NCI-H2227 treated with DMSO at 0.1 percent for 48 hours (cell line): ENCODE results near the gene ZNF618.

Experiments
- DNase-seq: peaks from one replicate; lab custom pipeline; 2025; lab: John Stamatoyannopoulos, UW

ZNF618 gene

DNA sequence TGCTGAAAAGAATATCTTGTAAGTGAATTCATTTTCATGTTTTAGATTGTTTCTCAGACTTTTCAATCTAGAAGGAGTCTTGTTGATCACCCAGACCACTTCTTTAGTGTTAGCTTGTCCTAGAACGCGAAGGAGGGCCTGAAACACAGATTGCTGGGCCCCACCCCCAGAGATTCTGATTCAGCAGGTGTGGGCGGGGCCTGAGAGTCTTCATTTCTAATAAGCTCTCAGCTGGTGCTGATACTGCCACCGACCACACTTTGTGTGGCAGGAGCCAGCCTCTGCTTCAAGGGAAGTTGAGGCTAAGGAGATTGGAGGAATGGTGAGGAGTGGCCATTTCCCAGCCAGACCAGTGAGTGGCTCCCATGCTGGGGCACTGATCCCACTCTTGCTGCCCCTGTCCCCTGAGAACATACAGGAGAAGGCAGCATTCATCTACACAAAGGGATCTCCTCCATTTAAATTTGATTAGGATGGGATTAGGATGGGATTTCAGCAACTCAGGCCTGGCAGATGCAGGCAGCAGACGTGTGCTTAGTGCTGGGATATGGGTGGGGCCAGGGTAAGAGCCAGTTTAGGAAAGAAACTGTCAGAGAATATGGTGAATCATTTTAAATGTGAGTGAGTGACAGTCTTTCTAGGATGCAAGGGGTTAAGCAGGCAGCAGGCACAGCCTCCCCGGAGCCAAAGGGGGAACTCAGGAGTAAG, 35.9 kb downstream of the ZNF618 start:
- no peak for DNase-seq

DNA sequence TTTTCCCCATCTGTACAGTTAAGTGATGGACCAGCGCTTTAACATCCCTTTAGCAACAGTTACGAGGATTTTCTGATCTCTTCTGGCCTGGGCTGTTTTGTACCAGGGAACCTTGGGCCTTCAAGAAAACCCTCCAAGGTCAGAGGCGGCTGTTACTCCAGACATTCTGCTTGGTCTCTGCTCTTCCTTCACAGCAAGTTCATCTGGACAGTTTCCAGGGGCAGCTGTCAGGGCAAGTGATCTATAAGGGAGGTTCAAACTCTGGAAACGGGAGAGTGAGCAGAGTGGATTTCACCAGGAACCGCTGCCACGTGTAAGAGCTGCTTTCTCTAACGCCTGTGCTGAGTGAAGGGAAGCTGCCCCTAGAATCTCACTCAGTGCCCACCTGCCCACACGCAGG, 36.7 kb downstream of the ZNF618 start:
- DNase-seq, result no peak

DNA sequence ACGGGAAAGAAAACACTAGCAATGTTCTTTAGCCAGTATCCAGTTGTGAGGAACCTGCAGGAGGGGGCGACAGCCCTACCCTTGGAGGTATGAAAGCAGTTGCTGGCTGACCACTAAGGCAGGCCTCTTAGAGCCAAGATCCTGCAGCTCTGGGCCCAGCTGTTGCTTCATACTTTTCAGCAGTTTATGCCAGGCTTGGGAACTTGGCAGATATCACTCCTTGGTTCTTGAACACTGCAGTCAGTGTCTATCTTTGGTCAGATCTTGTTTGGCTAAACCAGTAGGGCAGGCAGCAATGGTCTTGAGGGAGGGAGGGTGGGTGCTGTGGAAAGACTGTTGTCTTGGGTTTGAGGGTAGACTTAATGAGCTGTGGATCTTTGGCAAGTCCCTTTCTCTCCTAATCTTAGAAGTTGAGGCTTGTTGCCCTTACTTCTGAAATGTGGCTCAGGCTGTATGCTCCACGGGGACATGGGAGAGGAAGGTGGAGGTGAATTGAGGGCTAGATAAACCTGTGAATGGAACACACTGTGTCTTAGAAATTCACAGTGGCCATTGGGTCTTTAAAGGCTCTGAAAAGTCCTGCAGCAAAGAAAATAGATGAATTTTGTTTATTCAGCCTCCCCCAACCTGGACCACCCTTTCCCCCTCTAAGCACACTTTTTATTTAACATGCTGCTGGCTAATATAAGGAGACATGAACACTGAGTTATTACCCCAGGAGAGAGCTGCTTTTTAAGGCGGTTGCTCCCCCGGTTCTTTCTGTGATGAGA, 37.5 kb downstream of the ZNF618 start:
- no peak for DNase-seq

GRCh38 chr9:113914517-113914916, 38.4 kb downstream of the ZNF618 start:
- DNase-seq, result no peak

- no peak for DNase-seq
Measured at GRCh38 chr9:113915817-113916434, 39.8 kb downstream of the ZNF618 start.

DNA sequence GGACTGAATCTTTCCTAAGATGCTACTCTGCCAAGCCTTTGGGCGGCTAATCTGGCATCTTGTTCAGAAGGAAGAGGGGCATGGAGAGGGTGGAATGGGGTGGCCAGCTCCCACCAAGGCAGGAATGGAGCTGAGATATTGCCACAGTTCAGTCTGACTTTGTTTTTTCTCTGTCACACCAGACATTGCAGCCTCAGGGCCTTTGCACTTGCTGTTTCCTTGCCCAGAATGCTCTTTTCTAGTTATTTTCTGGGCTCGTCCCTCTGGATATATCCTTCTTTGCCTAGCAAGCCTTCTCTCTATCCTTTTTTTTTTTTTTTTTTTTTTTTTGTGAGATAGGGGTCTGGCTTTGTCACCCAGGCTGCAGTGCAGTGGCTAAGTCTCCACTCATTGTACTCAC, 40.8 kb downstream of the ZNF618 start:
- DNase-seq, result no peak

- no peak for DNase-seq
Measured at GRCh38 chr9:113918697-113919350, 42.7 kb downstream of the ZNF618 start.

GRCh38 chr9:113919382-113919781, 43.3 kb downstream of the ZNF618 start:
- no peak for DNase-seq

DNA sequence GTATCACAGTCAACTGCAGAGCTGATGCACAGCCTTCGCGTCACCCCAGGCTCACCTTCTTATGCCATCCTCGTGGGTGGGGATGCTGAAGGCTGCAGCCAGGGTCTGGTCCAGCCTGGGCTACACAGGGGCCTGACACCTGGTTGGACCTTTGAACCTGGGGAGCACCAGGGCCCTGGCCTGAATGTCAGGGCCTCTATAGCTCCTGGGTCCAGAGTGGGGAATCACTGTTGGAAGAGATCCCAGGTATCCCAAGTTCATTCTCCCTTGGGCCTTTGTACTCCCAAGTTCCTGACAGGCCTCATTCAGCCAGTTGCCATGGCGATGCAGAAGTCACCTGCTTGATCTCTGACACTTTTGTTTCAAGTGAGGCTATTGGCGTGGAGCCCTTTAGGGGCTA, 43.8 kb downstream of the ZNF618 start:
- no peak for DNase-seq

DNA sequence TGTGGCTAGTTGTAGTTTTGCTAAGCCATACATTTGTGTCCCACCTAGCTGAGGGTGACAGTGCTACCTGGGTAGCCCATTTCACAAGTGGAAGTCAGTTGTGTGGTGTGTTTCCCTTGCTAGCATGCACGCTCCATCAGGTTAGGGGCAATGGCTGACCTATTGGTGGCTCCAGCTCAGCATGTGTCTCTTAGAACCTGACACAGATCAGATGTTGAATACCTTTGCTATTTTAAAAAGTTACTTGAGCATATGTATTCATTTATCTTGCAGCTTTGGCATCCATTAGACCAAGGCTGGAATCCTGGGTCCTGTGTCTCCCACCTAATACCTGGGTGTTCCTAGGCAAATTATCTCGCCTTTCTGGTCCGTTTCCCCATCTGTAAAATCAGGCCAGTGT, 44.8 kb downstream of the ZNF618 start:
- DNase-seq, result no peak

DNA sequence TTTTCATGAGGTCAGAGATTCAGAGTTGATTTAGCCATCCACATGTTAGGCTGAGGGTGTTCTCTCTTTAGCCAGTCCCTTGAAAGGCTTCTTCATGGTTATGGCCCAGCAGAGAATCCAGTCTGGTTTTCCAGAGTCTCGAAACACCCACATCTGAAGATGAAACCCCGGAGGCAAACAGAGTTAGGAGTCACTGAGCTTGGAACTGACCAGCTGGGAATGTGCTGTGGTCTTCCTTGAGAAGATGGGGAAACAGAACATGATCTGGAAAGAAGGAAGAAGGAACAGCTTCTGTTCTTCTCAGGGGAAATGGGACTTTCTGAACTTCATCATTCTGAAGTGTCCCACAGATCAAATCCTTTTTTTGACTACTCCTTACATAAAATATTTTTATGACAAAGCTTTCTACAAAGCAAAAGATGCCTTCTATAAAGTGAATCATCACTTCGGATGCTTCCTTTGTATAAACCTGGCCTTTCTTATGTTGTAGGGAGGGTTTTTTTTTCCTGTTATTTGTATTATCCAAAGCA, 45.4 kb downstream of the ZNF618 start:
- no peak for DNase-seq

DNA sequence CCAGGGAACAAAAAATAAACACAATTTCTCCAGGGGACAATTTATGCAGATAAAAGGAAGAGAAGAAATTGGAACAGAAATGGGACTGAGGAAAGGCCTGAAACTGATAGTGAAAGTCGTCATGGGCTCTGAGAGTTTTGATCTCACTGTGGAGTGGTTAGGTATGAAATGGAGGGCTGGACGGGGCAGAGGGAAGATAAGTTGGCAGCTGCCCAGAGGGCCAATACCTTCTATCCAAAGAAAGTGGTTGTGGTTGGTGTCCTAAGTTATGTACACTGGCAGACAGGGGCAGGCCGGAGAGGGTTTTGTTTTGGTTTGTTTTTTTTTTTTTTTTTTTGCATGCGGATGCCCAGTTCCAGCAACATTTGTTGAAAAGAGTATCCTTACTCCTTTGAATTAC, 46.1 kb downstream of the ZNF618 start:
- DNase-seq, result no peak

DNA sequence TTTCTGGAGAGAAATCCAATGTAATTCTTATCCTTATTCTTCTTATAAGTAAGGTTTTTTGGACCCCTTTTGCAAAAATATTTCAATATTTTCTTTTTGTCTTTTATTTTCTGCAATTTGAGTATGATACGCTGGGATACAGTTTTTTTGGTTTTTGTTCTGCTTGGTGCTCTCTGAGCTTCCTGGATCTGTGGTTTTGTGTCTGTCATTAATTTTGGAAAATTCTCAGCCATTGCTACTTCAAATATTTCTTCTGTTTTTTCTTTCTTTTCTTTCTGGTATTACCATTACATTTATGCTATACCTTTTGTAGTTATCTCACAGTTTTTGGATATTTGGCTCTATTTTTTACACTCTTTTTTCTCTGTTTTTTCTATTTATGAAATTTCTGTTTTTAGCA, 50.1 kb downstream of the ZNF618 start:
- no peak for DNase-seq

DNA sequence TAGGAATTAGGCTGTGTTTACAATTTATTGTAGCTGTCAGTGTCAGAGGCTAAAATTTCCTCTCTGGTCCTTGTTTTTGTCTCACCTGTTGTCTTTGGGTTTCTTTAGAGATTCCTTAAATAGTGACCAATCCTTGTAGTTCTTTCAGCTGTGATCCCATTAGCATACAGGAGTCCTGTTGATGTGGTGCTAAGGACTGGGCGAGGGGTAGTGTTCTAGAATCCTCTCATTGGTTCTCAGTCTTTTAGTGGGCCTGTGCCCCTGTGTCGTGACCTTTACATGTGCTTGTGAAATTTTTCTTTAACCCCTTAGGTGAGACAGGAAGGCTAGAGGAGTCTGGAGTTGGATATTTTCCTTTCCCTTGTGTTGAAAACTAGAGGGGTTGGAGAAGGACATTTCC, 51.2 kb downstream of the ZNF618 start:
- no peak for DNase-seq

DNA sequence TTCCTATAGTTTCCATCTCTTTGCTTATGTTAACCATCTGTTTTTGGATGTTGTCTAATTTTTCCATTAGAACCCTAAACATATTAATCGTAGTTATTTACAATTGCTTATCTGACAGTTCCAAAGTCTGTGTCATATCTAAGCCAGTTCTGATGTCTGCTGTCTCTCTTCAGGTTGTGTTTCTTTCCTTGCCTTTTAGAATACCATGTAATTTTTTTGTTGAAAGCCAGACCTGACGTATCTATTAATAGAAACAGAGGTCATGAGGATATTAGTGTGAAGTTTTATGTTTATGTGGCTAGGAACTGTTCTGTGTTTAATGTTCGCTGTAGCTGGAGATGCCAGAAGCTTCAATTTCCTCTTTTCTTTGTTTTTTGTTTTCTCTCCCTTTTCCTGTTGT, 52.2 kb downstream of the ZNF618 start:
- no peak for DNase-seq

GRCh38 chr9:113929634-113930389, 53.7 kb downstream of the ZNF618 start:
- no peak for DNase-seq

DNA sequence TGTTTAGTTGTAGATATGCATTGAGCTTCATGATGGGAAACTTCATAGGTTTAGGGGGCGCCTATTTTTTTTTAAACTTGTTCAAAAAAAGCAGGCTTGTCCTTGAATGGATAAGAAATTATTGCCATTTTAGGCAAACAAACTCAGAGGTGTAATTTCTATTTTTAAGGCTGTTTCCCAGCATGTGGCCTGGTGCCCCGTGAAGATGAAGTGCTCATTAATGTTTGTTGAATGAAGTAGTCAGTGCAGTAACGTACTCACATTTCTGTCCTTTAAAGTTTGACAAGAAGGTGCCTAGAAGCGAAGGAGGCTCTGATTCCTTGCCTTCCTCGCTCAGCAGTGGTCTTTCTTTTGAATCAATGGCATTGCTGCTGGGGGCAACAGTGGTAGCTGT, 54.3 kb downstream of the ZNF618 start:
- DNase-seq, result no peak

DNA sequence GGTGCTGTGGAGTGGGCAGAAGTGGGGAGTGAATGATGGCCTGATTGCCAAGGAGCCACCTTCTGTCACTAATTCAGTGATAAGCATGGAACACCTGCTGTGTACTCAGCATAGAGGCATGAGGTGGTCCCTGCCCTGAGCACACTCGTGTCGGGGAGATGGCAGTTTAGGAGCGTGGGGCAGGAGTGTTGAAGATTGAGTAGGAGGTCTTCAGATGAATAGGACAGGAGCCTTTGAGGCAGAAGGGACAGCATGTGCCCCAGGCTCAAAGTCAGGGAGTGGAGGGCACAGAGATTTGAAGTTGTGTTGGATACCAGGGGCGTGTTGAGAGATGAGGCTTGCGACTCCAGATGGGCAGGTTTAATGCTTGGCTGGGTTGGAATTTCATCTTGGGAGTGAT, 55.0 kb downstream of the ZNF618 start:
- DNase-seq, result no peak

DNA sequence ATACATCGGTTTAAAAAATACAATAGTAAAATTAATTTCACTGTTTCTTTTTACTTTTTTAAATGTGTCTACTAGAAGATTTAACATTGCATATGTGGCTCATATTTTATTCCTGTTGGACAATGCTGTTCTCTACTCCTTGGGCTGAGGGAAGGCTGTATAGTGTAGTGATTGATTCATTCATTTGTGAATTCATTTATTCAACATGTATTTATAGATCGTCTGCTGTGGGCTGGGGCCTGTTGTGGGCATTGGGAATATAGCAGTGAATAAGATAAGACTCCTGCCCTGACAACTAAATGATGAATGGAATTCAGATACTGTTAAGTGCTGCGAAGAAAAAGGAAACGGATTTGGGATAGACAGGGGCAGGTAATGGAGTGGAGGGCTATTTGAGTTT, 55.7 kb downstream of the ZNF618 start:
- no peak for DNase-seq

DNA sequence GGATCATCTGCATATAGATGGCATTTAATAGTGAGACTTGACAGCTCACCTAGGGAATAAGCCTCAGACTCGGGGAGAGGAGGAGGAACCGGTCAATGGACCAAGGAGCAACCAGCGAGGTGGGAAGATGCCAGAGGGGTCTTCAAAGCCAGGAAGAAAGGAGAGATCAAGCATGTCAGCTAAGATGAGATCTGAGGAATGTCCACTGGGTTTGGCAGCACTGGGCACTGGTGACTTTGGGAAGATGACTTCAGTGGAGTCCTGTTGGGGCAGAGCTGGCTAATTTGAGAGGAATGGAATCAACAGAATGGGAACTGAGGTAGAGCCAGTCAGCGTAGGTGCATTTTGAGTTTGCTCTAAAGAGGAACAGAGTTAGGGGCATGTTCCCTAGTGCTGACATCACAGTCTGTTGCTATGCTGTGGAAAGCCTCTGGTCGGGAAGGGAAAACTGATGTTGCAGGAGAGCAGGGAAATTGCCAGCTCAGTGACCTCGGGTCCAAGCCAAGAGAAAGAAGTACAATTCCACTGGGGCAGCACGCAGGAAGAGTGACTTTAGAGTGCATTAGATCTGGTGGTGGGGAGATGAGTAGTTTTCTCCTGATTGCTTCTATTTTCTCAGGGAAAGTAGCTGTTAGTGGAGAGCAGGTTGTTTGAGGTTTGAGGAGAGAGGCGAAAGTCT, 56.9 kb downstream of the ZNF618 start:
- DNase-seq, result no peak

- DNase-seq, result no peak
Measured at GRCh38 chr9:113933671-113934070, 57.6 kb downstream of the ZNF618 start.
